ENCODE results near the gene PBX4.

DNA sequence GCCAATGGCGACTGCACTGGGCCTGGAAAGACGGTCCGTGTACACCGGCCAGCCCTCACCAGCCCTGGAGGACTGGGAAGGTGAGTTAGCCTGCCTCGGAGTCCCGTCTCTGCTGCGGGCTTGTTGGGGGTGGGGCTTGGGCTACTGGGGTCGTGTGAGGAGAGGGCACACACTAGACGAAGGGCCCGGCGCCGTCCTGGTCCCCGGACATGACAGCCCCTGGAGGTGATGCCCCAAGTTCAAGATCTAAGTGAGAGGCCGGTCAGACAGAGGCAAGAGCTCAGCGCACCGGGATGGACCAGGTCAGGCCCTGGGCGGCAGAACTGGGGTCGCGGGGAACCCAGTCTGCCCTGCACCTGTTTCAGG is 78.8 kb downstream of the PBX4 start:
- TF ChIP-seq, protein P1, sequence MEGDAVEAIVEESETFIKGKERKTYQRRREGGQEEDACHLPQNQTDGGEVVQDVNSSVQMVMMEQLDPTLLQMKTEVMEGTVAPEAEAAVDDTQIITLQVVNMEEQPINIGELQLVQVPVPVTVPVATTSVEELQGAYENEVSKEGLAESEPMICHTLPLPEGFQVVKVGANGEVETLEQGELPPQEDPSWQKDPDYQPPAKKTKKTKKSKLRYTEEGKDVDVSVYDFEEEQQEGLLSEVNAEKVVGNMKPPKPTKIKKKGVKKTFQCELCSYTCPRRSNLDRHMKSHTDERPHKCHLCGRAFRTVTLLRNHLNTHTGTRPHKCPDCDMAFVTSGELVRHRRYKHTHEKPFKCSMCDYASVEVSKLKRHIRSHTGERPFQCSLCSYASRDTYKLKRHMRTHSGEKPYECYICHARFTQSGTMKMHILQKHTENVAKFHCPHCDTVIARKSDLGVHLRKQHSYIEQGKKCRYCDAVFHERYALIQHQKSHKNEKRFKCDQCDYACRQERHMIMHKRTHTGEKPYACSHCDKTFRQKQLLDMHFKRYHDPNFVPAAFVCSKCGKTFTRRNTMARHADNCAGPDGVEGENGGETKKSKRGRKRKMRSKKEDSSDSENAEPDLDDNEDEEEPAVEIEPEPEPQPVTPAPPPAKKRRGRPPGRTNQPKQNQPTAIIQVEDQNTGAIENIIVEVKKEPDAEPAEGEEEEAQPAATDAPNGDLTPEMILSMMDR (IDR thresholded peaks at IDR 0.05): no peak
- TF ChIP-seq POLR2A (IDR thresholded peaks at IDR 0.05): no peak
